GM21825 (cell line): ENCODE measurements around the gene TBC1D4.
"Not testable (repeated sequence)": the region's sequence is repeated elsewhere in the genome, so short reads cannot be mapped to it uniquely, and the experiment has no call there.

Experiments used
- ATAC-seq: cut with Tn5 transposase; IDR thresholded peaks from one replicate; pipeline ENCODE4 v1.9.1; 2021; ENCODE audit warnings: mild to moderate bottlenecking, moderate library complexity; ENCODE audit not compliant: unreplicated experiment

The TBC1D4 gene

GRCh38 chr13:75329723-75330122 lies 152.2 kb downstream of the TBC1D4 start:
- no peak for ATAC-seq

GRCh38 chr13:75329097-75329496 lies 152.9 kb downstream of the TBC1D4 start:
- no peak for ATAC-seq

GRCh38 chr13:75327135-75327510 lies 154.8 kb downstream of the TBC1D4 start:
- no peak for ATAC-seq

GRCh38 chr13:75326173-75327134 lies 155.5 kb downstream of the TBC1D4 start:
- peak; percentile 89 for ATAC-seq

GRCh38 chr13:75325711-75326110 lies 156.3 kb downstream of the TBC1D4 start:
- ATAC-seq = no peak

- no peak for ATAC-seq
These were observed 157.5 kb downstream of the TBC1D4 start for GRCh38 chr13:75324413-75324940.

- no peak for ATAC-seq
These were observed 160.9 kb downstream of the TBC1D4 start for GRCh38 chr13:75321084-75321483.

- ATAC-seq = no peak
These were observed 162.7 kb downstream of the TBC1D4 start for GRCh38 chr13:75319254-75319653.

GRCh38 chr13:75318138-75318833 lies 163.7 kb downstream of the TBC1D4 start:
- no peak for ATAC-seq

- ATAC-seq = no peak
These were observed 165.5 kb downstream of the TBC1D4 start for GRCh38 chr13:75316427-75316826.

- peak; percentile 59 for ATAC-seq
These were observed 169.0 kb downstream of the TBC1D4 start for GRCh38 chr13:75312884-75313520.

GRCh38 chr13:75309981-75310580 lies 171.9 kb downstream of the TBC1D4 start:
- ATAC-seq = no peak

GRCh38 chr13:75308222-75308621 lies 173.7 kb downstream of the TBC1D4 start:
- no peak for ATAC-seq

GRCh38 chr13:75307370-75307949 lies 174.5 kb downstream of the TBC1D4 start:
- ATAC-seq = no peak

GRCh38 chr13:75306967-75307366 lies 175.0 kb downstream of the TBC1D4 start:
- not testable (repeated sequence) for ATAC-seq

GRCh38 chr13:75305059-75305458 lies 176.9 kb downstream of the TBC1D4 start:
- ATAC-seq = no peak

GRCh38 chr13:75303263-75303662 lies 178.7 kb downstream of the TBC1D4 start:
- no peak for ATAC-seq

GRCh38 chr13:75302071-75302698 lies 179.8 kb downstream of the TBC1D4 start:
- no peak for ATAC-seq

- ATAC-seq = peak; percentile 67
These were observed 181.8 kb downstream of the TBC1D4 start for GRCh38 chr13:75299913-75300862.
